ENCODE results near the gene RSU1.

- TF ChIP-seq POLR2A (IDR thresholded peaks at IDR 0.05) (no peak), CTCF (IDR thresholded peaks at IDR 0.05 in 8 of 11, conservative IDR thresholded peaks at IDR 0.05 in 3 of 11) (no peak)
These were observed 48.5 kb upstream of the RSU1 start for GRCh38 chr10:16865766-16866165.

Data from spleen (tissue), 7 donors.